Caki2 (cell line): ENCODE data around the gene CHADL. TPM values are rescaled to one million over a fixed set of nuclear protein-coding genes. Genes with fewer than 3 reads are reported as not detected.

Experiments
- DNase-seq: peaks from one replicate; pipeline ENCODE4 v3.0.0-alpha.2; 2015; ENCODE audit warnings: low read depth
- in situ Hi-C: cut with HindIII; loops from 2 replicates; pipeline ENCODE4 v1.10.0; 2016; ENCODE audit warnings: low sequenced_read_pairs, low pct_unique_long_range_greater_than_20kb, mixed read lengths
- total RNA-seq: library from RNA; depleted of rRNA; stranded (reverse); fragments of >200 nt; shearing (Covaris generic); gene quantifications from 2 replicates; pipeline ENCODE4 v1.2.3, GENCODE V29; 2014; ENCODE audit warnings: low replicate concordance; rRNA removed

The CHADL gene, protein sequence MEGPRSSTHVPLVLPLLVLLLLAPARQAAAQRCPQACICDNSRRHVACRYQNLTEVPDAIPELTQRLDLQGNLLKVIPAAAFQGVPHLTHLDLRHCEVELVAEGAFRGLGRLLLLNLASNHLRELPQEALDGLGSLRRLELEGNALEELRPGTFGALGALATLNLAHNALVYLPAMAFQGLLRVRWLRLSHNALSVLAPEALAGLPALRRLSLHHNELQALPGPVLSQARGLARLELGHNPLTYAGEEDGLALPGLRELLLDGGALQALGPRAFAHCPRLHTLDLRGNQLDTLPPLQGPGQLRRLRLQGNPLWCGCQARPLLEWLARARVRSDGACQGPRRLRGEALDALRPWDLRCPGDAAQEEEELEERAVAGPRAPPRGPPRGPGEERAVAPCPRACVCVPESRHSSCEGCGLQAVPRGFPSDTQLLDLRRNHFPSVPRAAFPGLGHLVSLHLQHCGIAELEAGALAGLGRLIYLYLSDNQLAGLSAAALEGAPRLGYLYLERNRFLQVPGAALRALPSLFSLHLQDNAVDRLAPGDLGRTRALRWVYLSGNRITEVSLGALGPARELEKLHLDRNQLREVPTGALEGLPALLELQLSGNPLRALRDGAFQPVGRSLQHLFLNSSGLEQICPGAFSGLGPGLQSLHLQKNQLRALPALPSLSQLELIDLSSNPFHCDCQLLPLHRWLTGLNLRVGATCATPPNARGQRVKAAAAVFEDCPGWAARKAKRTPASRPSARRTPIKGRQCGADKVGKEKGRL
- total RNA-seq, result not detected in 2 replicates

DNA sequence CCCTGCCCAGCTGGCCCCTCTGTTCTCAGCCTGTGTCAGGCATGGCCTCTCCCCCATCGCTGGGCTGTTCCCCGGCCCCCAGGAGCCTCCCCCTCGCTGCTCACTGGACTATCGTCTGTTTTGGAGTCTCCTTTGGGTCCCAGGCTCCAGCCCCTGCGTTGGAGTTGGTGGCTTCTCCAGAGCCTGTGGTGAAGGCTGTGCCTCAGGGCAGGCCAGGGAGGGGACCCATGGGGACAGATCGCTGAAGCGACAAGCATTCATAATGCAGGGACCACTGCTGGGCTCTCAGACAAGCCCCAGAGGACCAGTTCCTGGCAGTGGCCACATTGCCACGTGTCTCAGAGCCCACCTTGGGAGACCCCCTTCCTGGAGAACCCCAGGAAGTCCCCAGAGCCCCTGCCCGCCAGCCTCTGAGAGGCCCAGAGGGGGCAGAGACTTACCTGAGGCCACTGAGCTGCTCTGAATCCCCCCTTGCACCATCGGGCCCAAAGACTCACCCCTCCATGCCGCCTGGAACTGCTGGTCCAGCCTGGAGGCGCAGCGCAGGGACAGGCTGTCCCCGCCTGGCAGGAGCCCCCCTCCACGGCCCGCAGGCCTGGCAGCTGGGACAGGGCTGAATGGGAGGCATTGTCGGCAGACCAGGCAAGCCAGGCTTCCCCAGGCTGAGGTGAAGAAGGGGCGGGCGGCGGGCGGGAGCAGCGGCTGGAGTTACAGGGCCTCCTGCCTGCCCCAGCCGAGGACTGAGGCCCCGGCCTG, at the start of gene CHADL:
TSS of gene CHADL (minus strand) at position 555 of the 756 bp plus-strand sequence. CDS start at position 505, 50 bp downstream.
- in situ Hi-C loops, result no loop called here
- no peak for DNase-seq

- in situ Hi-C loops, result no loop called here
- DNase-seq, result no peak
These were observed 48.9 kb upstream of the CHADL start for GRCh38 chr22:41289671-41290070.

DNA sequence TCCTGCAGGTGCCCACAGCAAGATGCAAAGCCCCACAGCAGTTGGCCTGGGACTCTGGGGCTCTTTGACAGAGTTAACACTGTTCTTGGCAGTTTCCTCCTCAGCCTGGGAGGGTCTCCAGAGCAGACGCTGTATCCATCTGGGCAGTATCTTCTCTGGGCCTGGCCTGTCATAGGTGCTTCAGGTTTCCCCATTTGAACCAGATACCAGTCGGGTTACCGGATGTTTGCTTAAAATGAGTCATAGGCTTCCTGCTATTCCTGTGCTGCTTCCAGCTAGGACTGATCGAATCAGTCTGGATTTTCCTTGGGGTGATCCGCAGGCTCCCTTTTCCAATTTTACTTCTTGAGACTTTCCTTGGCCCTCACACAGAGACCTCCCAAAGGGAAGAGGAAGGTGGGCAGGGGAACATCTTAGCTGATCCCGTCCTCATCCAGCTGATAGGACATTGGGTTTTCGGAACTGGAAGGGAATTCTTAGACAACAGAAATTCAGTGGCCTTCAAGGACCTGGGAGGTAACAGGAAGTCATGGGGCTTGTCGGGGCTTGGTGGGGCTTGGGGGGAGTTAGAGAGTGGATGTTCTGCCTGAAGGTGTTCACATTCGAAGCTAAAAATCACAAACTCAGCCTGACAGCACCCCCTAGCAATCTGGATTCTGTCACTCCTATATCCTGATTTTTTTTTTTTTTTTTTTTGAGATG, 47.7 kb upstream of the CHADL start:
- in situ Hi-C loops, result no loop called here
- peak; percentile 81 for DNase-seq

GRCh38 chr22:41286639-41287091, 45.9 kb upstream of the CHADL start:
- in situ Hi-C loops, result no loop called here
- no peak for DNase-seq

GRCh38 chr22:41285820-41286638, 45.3 kb upstream of the CHADL start, which contains the start of gene RANGAP1:
Gene RANGAP1 (minus strand): TSS chr22:41286187. CDS start chr22:41281044, 5,143 bp downstream.
- DNase-seq, result peak; percentile 100
- in situ Hi-C loops, result no loop called here

GRCh38 chr22:41285441-41285819, 44.7 kb upstream of the CHADL start:
- in situ Hi-C loops, result no loop called here
- peak; percentile 84 for DNase-seq

GRCh38 chr22:41284465-41284864, 43.7 kb upstream of the CHADL start:
- in situ Hi-C loops, result no loop called here

GRCh38 chr22:41280854-41281253, 40.1 kb upstream of the CHADL start:
- DNase-seq, result no peak
- in situ Hi-C loops, result no loop called here

More at GRCh38 chr22:41284465-41284864, 43.7 kb upstream of the CHADL start:
- DNase-seq, result no peak

- in situ Hi-C loops, result no loop called here
- DNase-seq, result no peak
These were observed 39.3 kb upstream of the CHADL start for GRCh38 chr22:41280065-41280464.

DNA sequence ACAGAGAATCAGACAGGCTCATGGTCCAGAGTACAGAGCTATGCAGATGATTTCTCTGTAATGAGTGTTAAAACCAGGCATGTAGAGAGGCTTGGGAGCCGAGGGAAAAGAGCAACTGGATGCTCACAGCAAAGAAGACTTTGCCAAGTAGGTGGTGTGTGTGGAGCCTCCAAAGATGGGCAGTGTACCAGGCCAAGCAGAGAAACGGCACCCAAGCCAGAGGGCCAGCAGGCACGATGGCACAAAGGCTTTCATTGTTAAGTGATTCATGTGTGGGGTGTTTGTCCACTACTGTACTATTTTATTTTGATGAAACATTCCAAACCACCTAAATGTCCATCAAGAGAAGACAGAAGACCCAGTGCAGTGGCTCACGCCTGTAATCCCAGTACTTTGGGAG, 34.1 kb upstream of the CHADL start:
- no peak for DNase-seq
- in situ Hi-C loops, result no loop called here

- no peak for DNase-seq
These were observed 32.4 kb upstream of the CHADL start for GRCh38 chr22:41273128-41273527.

DNA sequence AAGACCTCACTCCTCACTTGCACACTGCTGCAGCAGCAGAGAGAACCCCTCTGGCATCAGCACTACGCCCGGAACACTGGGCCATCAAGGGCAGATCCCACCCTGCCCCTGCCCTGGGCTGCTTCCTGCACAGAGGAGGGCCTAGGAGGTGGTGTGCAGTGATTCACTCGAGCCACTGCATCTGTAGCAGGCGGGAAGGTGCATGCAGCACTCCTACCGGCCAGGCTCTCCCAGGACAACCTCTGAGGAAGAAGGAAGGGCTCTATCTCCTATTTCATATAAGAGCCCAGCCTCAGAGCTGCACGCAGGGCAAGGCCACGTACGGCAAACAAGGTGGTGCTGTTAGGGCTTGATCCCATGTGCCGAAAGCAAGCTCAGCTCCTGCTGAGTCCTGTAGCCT, 31.1 kb upstream of the CHADL start:
- in situ Hi-C loops, result no loop called here
- no peak for DNase-seq

More at GRCh38 chr22:41273128-41273527, 32.4 kb upstream of the CHADL start:
- in situ Hi-C loops, result no loop called here

- no peak for DNase-seq
- in situ Hi-C loops, result no loop called here
These were observed 27.2 kb upstream of the CHADL start for GRCh38 chr22:41267958-41268357.

- in situ Hi-C loops, result no loop called here
- DNase-seq, result no peak
These were observed 23.7 kb upstream of the CHADL start for GRCh38 chr22:41264408-41264941.

DNA sequence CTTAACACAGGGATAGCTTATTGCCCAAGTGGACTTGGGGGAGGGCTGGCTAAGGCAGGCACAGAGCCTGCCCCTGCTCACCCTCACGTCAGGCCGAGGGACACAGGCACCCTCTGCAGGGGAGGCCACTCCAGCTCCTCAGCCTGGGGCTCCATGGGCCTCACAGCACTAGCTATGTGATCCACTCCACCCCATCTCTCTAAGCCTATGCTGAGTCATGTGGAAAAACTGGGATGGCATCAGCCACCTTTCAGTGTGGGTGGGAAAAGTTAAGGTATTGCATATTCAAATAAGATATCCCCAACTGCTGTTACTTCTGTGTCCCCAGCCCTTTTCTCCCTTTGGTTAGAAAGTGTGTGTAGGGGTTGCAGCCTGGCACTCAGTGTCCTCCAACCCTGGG, 23.0 kb upstream of the CHADL start:
- peak; percentile 47 for DNase-seq
- in situ Hi-C loops, result no loop called here

DNA sequence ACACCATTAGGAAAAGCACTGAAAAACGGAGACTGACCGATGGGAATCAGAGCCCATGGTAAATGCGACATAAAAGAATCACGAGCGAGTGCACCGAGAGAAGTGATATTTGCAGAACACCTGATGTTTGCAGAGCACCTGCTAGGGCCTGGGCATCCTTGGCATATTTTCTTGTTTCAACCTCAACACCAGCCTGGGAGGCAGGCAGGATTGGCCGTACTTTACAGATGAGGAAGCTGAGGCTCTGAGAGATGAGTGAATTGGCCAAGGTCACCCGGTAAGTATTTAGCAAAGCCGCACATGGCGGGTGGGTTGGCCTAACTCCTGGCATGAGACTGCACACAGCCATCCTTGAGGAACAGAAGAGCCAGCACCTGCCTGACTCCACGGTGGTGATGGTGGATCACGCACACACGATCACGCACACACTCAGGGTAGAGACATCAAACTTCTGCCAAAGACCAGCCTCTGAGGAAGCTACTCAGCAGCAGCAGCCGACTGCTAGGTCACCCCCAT, 21.6 kb upstream of the CHADL start:
- in situ Hi-C loops, result no loop called here
- no peak for DNase-seq
